ENCODE results near the gene HABP4.

- TF ChIP-seq CTCF (conservative IDR thresholded peaks at IDR 0.05) (no peak), ZFX (IDR thresholded peaks at IDR 0.05) (no peak)
These were observed 26.5 kb upstream of the HABP4 start for GRCh38 chr9:96423322-96423984.

All from C4-2B (cell line).